DMS153 treated with DMSO at 0.1 percent for 48 hours (cell line): Measurements from ENCODE around the gene SIGLEC1.

Experiments used
- DNase-seq: peaks from one replicate; lab custom pipeline; 2025; ENCODE audit not compliant: unreplicated experiment; lab: John Stamatoyannopoulos, UW

Gene SIGLEC1

GRCh38 chr20:3744806-3745685 is 32.6 kb upstream of the SIGLEC1 start:
- peak; percentile 67 for DNase-seq

DNA sequence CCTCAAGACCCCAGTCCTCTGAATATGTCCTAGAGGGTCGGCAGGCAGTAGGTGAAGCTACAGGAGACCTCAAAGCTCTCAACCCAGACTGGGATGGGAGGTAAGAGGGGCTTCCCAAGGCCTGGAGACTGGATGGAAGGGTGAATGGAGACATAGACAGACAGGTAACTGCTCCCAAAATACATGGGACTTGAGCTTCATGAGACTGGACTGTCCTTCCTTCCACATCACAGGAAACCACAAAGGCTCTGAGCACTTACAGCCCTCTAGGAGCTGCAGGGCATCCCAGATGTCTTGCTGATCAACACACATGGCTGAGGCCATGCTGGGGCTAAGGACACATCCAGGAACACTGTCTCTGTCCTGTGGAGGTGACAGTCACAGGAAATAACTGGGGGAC is 31.6 kb upstream of the SIGLEC1 start:
- no peak for DNase-seq

- DNase-seq = no peak
Measured at GRCh38 chr20:3743251-3743650, 30.9 kb upstream of the SIGLEC1 start.

GRCh38 chr20:3741836-3742458 is 29.5 kb upstream of the SIGLEC1 start:
- no peak for DNase-seq

DNA sequence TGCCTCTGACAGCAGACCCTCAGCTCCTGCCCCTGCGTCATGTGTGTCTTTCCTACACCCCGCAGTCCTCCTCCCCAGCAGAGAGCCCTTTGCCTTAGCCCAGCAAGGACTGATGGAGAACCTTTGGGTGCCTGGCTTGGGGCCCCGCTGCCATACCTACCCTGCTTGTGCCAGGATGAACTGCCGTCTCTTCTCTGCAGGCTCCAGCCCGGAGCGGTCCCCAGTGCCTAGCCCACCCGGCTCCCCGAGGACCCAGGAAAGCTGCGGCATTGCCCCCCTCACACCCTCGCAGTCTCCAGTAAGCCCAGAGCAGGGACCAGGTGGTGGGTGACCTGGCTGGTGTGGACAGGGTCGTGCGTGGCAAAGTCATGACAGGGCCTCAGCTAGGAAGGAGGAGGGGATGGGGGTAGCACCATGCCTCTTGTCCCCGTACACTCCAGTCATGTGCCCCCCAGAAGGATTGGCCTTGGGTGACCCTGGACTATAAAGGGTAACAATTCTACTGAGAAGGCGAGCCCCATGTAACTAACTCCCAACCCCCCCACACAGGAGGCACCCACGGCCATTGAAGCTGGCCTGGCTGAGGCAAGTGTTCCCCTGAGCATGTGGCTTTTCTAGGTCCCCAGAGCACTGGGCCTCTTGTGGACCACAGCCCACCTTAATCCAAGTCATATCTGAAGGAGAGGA is 28.4 kb upstream of the SIGLEC1 start:
- DNase-seq = no peak

- no peak for DNase-seq
Measured at GRCh38 chr20:3739926-3740451, 27.6 kb upstream of the SIGLEC1 start.

GRCh38 chr20:3739054-3739925 is 26.9 kb upstream of the SIGLEC1 start:
- DNase-seq = no peak

DNA sequence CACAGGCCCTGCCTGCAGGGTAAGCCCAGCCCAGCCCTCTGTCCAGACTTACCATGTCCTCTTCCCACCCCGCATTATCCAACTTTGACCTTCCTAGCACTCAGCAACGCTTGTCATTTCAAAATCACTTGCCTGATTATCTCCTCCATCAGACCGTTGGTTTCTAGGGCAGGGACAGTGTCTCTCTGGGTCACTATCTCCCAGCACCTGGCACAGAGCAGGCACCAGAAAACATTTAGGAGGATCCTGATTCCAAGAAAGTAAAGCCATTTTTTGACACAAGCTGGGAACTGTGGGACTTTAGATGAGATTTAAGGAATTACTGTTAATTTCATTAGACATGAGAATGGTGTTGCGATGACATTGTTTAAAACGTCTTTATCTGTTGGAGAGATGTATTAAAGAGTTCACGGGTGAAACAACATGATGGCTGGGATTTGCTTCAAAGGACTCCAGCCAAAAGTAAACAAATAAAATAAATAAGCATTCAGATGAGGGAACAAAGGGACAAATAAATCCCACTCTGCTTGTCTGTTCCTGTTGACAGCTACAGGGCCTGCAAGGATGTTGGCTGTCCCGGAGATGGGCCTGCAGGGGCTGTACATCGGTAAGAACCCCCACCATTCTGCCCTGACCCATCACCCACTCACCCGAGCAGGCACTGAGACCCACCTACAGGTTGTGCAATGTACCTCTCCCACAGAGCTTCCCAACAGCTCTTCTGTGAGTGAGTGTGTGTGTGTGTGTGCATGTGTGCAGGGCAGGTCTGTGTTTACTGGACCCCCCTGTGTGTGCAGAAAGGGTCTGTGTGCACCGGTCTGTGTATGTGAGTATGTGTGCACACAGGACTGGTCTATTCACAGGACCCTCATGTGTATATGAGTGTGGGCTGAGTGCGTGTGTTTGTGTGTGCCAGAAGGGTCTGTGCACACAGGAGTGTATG is 26.0 kb upstream of the SIGLEC1 start:
- DNase-seq = peak; percentile 9

GRCh38 chr20:3735768-3736167 is 23.4 kb upstream of the SIGLEC1 start:
- no peak for DNase-seq

GRCh38 chr20:3734111-3734843 is 21.9 kb upstream of the SIGLEC1 start:
- no peak for DNase-seq

DNA sequence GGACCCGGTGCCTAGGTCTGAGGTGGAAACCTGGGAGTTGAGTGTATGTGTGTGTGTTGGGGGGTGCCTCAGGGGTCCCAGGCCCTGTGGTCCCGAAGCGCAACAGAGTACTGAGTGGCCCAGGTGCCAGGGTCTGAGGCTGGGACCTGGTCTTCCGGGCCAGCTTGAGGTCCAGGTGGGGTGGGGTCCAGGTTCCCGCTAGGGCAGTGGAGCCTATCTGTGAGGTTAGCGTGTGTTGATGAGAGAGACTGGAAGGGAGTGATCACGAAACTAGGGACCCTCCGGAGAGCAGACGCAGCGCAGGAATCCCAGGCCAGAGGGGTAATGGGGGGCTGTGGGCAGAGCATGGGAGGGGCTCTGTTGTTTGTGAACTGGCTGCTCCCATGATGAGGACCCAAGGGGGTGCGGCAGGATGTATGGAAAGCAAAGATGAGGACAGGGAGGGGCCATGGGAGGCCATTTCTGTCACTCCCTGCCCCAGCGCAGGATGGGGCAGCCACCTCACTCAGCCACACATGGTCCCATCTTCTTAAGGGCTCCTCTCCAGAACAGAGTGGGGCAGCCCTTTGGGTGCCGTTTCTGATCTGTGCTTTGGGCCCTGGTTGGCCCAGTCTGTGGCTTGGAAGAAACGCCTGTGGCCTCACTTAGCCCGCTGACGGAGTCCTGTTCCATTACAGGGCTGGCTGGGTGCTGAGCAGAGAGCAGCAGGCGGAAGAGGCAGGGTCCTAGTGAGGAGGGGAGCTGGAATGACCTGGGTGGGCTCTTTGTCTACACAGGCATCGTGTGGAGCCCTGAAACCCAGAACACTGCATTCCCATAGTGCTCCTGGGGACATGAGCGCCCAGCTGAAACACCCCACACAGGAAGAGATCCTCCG is 21.0 kb upstream of the SIGLEC1 start:
- no peak for DNase-seq

GRCh38 chr20:3732327-3733118 is 20.1 kb upstream of the SIGLEC1 start, which contains the start of gene HSPA12B:
TSS of gene HSPA12B (plus strand) at chr20:3732685. CDS start at chr20:3738675, 5,990 bp downstream.
- DNase-seq = no peak

DNA sequence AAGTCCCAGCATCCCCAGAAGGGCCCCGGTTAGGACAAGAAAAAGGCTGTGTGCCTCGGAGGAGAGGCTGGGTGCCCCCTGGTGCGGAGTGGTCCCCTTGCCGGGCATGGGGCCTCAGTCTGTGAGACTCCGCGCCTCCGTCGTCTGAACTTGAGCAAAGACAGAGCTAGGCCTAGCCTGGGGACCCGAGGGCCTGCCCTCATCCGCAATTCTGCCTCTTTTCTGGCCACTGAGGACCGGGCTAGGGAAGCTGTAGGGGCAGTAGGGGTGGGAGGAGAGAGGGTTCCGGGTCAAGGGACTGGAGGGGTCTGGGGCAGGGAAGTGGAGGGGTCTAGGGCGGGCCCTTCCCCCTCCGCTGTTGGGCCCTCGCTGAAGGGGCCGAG is 19.5 kb upstream of the SIGLEC1 start:
- no peak for DNase-seq

DNA sequence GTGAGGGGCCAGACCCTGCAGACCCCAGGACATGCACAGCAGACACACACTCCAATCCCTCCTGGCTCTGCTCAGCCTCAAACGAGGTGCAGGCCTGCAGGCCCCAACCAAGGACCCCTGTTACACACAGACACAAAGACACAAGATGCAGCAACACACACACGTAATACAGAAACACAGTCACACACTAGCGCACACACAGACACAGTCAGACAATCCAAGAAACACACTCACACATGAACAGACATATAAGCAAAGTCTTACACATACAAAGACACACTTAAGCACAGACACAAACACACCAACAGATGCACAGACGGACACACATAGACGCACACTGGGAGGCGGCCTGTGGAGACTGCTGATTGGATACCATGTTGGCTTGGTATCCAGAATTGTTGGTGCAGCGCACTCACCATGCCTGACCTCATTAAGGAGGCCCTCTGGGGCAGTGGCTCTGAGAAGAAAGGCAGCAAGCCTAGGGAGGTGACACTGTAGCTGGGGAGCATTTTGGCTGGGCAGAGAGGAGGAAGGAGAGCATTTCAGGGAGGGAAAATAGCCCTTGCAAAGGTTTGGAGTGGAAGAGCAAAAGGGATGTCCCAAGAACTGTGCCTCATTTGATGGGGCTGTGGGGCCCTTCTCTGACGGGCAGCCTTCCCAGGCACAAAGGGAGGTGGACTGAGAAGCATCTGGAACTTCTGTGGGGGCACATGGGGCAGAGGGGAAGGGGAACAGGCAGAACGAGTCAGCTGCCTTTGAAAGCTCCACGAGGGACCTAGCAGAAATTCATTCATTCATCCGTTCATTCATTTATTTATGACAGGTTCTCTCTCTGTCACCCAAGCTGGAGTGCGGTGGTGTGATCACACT is 18.6 kb upstream of the SIGLEC1 start:
- no peak for DNase-seq

DNA sequence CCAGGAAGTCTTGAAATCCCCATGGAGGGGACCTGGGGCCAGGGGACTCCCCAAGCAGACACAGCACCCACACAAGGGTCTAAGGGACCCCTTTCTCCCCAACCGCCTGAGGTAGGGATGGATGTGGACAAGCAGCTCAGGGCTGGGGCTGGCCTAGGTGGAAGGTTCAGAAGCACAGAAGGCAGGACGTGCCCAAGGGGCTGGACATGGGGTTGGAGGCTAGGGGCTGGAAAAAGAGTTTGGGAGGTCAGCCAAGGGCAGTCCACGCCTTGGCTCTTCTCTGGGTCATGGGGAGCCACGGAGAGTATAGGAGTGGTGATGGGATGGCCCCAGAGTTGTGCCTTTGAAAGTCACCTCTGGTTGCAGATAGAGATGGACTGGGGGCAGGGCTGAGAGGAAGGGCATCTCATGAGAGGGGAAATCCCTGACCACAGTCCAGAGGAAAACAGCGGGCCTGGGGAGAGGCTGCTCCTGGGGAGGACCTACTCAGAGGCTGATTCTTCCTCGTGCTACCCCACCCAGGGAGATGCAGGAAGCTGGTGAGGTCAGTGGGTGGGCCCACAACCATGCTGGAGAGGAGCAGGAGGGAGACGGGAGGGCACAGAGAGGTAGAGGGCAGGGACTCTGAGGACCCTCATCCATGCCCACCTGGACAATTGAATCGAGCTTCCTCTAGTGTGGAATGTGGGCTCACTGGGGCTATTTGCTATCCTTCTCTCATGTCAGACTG is 17.6 kb upstream of the SIGLEC1 start:
- no peak for DNase-seq
